ENCODE results near the gene GAA. TPM values are rescaled to one million over a fixed set of nuclear protein-coding genes. Genes with fewer than 3 reads are reported as not detected.

GAA gene
- total RNA-seq, 2 experiments from 2014 or later: 41.9 to 48.9 TPM

GRCh38 chr17:80091376-80091775, 10.0 kb upstream of the GAA start:
- H3K4me3 Mint-ChIP-seq: no peak overlapping the region
- ATAC-seq (ENCODE audit: low read depth): no peak
- no peaks in the 10 kb centered on the region for H3K4me1 Mint-ChIP-seq
- H3K36me3 Mint-ChIP-seq: no peaks in the 10 kb centered on the region
- H3K27me3 Mint-ChIP-seq: peaks cover 3% of the 10 kb centered on the region
- H3K27ac Mint-ChIP-seq: no peak overlapping the region
- POLR2A ChIA-PET: interaction anchor here (1.5 kb wide), 1 partner anchor 10 kb away, joined by 3 read pairs; the partner anchor contains the start of gene GAA
- H3K9me3 Mint-ChIP-seq: no peaks in the 10 kb centered on the region
- DNase-seq: no peak

- DNase-seq (no peak), ATAC-seq (ENCODE audit: low read depth) (no peak)
- Mint-ChIP-seq H3K4me1 (no peaks in the 10 kb centered on the region), H3K36me3 (no peaks in the 10 kb centered on the region), H3K4me3 (no peak overlapping the region), H3K9me3 (no peaks in the 10 kb centered on the region), H3K27me3 (peaks cover 5% of the 10 kb centered on the region), H3K27ac (no peak overlapping the region)
- POLR2A ChIA-PET: interaction anchor here (1.5 kb wide), 1 partner anchor 8 kb away, joined by 3 read pairs; the partner anchor contains the start of gene GAA
Measured at GRCh38 chr17:80092959-80093358, 8.4 kb upstream of the GAA start.

GRCh38 chr17:80095038-80095843, 6.1 kb upstream of the GAA start:
- H3K27ac Mint-ChIP-seq: no peak overlapping the region
- H3K27me3 Mint-ChIP-seq: peaks cover 5% of the 10 kb centered on the region
- peaks cover 7% of the 10 kb centered on the region for H3K4me1 Mint-ChIP-seq
- POLR2A ChIA-PET: no interaction called here
- H3K4me3 Mint-ChIP-seq: no peak overlapping the region
- no peak for ATAC-seq (ENCODE audit: low read depth)
- no peaks in the 10 kb centered on the region for H3K36me3 Mint-ChIP-seq
- H3K9me3 Mint-ChIP-seq: no peaks in the 10 kb centered on the region
- no peak for DNase-seq

GRCh38 chr17:80095844-80096475, 5.4 kb upstream of the GAA start:
- POLR2A ChIA-PET: no interaction called here
- no peak for DNase-seq
- peaks cover 13% of the 10 kb centered on the region for H3K4me1 Mint-ChIP-seq

GRCh38 chr17:80096561-80097021, 4.8 kb upstream of the GAA start:
- H3K9me3 Mint-ChIP-seq: no peaks in the 10 kb centered on the region
- no peak for ATAC-seq (ENCODE audit: low read depth)
- peaks cover 13% of the 10 kb centered on the region for H3K4me1 Mint-ChIP-seq
- H3K27me3 Mint-ChIP-seq: peaks cover 3% of the 10 kb centered on the region
- no peaks in the 10 kb centered on the region for H3K36me3 Mint-ChIP-seq
- DNase-seq: no peak
- H3K4me3 Mint-ChIP-seq: no peak overlapping the region
- H3K27ac Mint-ChIP-seq: no peak overlapping the region
- POLR2A ChIA-PET: no interaction called here

More at GRCh38 chr17:80095844-80096475, 5.4 kb upstream of the GAA start:
- Mint-ChIP-seq H3K36me3 (no peaks in the 10 kb centered on the region), H3K9me3 (no peaks in the 10 kb centered on the region), H3K27ac (no peak overlapping the region), H3K4me3 (no peak overlapping the region), H3K27me3 (peaks cover 5% of the 10 kb centered on the region)
- no peak for ATAC-seq (ENCODE audit: low read depth)

GRCh38 chr17:80097127-80097621, 4.2 kb upstream of the GAA start:
- Mint-ChIP-seq H3K4me3 (no peak overlapping the region), H3K27me3 (peaks cover 1% of the 10 kb centered on the region), H3K9me3 (no peaks in the 10 kb centered on the region), H3K27ac (no peak overlapping the region), H3K4me1 (peaks cover 13% of the 10 kb centered on the region), H3K36me3 (no peaks in the 10 kb centered on the region)
- DNase-seq: no peak
- POLR2A ChIA-PET: no interaction called here
- no peak for ATAC-seq (ENCODE audit: low read depth)

GRCh38 chr17:80097844-80098691, 3.3 kb upstream of the GAA start:
- POLR2A ChIA-PET: no interaction called here
- no peak for DNase-seq
- Mint-ChIP-seq H3K4me3 (no peak overlapping the region), H3K9me3 (no peaks in the 10 kb centered on the region), H3K27me3 (peaks cover 1% of the 10 kb centered on the region), H3K27ac (no peak overlapping the region), H3K4me1 (peaks cover 18% of the 10 kb centered on the region), H3K36me3 (no peaks in the 10 kb centered on the region)
- ATAC-seq (ENCODE audit: low read depth): no peak

- H3K4me1 Mint-ChIP-seq: peaks cover 20% of the 10 kb centered on the region
- no peak overlapping the region for H3K27ac Mint-ChIP-seq
- POLR2A ChIA-PET: interaction anchor here (0.6 to 2.6 kb wide), 2 partner anchors 12 to 47 kb away, joined by 3 to 18 read pairs; no protein-coding TSS in a partner anchor
Measured at GRCh38 chr17:80099291-80100034, 1.9 kb upstream of the GAA start.

GRCh38 chr17:80100035-80100323, 1.4 kb upstream of the GAA start:
- Mint-ChIP-seq H3K4me3 (peak overlapping the region; percentile 87), H3K27ac (no peak overlapping the region), H3K4me1 (peaks cover 20% of the 10 kb centered on the region), H3K9me3 (no peaks in the 10 kb centered on the region), H3K36me3 (no peaks in the 10 kb centered on the region), H3K27me3 (peaks cover 1% of the 10 kb centered on the region)
- POLR2A ChIA-PET: interaction anchor here (2.6 kb wide), 1 partner anchor 46 kb away, joined by 18 read pairs; no protein-coding TSS in a partner anchor
- ATAC-seq (ENCODE audit: low read depth) (no peak), DNase-seq (no peak)

More at GRCh38 chr17:80099291-80100034, 1.9 kb upstream of the GAA start:
- no peaks in the 10 kb centered on the region for H3K36me3 Mint-ChIP-seq
- H3K27me3 Mint-ChIP-seq: peaks cover 1% of the 10 kb centered on the region
- no peak for DNase-seq
- H3K4me3 Mint-ChIP-seq: no peak overlapping the region
- no peaks in the 10 kb centered on the region for H3K9me3 Mint-ChIP-seq
- no peak for ATAC-seq (ENCODE audit: low read depth)

- Mint-ChIP-seq H3K4me1 (peaks cover 20% of the 10 kb centered on the region), H3K36me3 (no peaks in the 10 kb centered on the region), H3K27me3 (peaks cover 1% of the 10 kb centered on the region), H3K27ac (peak overlapping the region; percentile 82), H3K9me3 (no peaks in the 10 kb centered on the region), H3K4me3 (peak overlapping the region; percentile 86)
- POLR2A ChIA-PET: interaction anchor here (0.6 to 2.6 kb wide), 13 partner anchors 10 to 654 kb away, joined by 3 to 18 read pairs (median 3); no protein-coding TSS in a partner anchor
- DNase-seq: no peak
- peak; percentile 11 for ATAC-seq (ENCODE audit: low read depth)
Measured at GRCh38 chr17:80101946-80102663, 724 bp downstream of the GAA start.

GRCh38 chr17:80102664-80103448, 1.5 kb downstream of the GAA start:
- Mint-ChIP-seq H3K36me3 (no peaks in the 10 kb centered on the region), H3K27ac (no peak overlapping the region), H3K4me1 (peaks cover 20% of the 10 kb centered on the region), H3K4me3 (peak overlapping the region; percentile 86), H3K9me3 (no peaks in the 10 kb centered on the region), H3K27me3 (no peaks in the 10 kb centered on the region)
- DNase-seq: no peak
- POLR2A ChIA-PET: no interaction called here
- no peak for ATAC-seq (ENCODE audit: low read depth)
